IPS-NIHi11 (cell line): ENCODE results near the gene BBS9.

Experiments used
- DNase-seq: peaks from one replicate; pipeline ENCODE4 v3.0.0; 2012; ENCODE audit warnings: mixed read lengths, low spot score

BBS9 gene

GRCh38 chr7:33612442-33612841, 483.1 kb downstream of the BBS9 start:
- DNase-seq: no peak

DNA sequence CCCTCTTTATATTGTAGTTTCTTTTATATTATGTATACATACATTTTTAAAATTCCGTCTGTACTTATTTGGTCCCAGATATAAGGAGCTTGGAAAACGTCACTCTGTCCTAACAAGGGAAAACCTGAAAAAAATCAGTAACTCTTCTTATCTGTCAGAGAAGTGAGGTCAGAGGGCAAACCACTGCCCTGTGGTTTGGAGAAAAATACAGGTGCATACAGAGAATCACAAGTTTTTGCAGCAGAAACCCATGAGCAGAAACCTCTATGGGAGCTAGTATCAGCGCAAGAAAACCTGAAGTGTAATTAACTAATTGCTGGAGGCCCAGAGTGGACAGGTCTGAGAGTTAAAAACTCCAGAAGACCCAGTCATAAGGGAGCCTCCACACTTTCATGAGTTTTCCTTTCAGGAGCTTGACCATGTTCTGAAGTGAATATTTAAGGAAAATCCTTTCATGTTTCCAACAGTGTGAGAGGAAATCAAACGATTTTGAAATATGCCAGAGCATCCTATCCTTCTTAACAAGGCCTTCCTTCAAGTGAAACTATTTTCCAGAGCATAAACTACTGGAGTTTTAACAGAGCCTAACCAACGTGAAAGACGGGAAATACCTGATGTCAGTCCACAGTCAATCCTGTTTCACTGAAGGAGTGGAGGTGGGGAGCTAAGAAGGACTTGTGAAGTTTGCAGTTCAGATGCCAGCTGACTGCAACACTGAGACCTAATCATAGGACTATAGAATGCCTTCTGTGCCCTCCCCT, 485.2 kb downstream of the BBS9 start:
- DNase-seq: no peak

- no peak for DNase-seq
Measured at GRCh38 chr7:33616752-33617151, 487.4 kb downstream of the BBS9 start.

GRCh38 chr7:33619264-33619663, 489.9 kb downstream of the BBS9 start:
- no peak for DNase-seq

GRCh38 chr7:33623267-33623666, 493.9 kb downstream of the BBS9 start:
- DNase-seq: no peak

DNA sequence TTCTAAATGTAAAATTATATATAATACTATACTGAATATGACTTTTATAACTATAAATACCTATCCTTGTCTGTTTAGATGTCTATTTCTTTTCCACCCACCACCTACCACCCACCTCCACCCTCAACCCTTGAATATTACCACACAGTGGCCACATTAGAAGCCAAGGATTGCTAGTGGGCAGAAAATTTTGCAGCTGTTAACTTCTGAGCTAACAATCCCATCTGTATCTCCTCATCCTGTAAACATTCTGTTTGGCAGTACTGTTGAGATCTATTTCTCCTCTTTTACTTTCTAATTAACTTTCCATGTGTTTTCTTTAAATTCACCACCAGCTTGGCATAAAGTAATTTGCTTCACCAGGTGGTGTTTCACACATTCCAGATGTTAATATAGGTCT, 494.9 kb downstream of the BBS9 start:
- no peak for DNase-seq

DNA sequence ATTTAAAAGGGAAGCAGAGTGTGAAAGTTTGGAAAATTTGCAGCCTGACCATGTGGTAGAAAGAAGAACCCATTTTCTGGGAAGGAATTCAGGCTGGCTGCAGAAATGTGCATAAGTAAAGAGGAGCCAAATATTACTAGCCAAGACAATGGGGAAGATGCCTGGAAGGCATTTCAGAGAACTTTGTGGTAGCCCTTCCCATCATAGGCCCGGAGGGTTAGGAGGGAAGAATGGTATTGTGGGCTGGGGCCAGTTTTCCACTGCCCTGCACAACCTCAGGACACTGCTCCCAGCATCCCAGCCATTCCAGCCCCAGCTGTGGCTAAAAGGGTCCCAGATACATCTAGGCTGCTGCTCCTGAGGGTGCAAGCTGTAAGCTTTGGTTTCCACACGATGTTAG, 497.5 kb downstream of the BBS9 start:
- DNase-seq: no peak

GRCh38 chr7:33627741-33628140, 498.4 kb downstream of the BBS9 start:
- no peak for DNase-seq

- DNase-seq: no peak
Measured at GRCh38 chr7:33628894-33629293, 499.5 kb downstream of the BBS9 start.

DNA sequence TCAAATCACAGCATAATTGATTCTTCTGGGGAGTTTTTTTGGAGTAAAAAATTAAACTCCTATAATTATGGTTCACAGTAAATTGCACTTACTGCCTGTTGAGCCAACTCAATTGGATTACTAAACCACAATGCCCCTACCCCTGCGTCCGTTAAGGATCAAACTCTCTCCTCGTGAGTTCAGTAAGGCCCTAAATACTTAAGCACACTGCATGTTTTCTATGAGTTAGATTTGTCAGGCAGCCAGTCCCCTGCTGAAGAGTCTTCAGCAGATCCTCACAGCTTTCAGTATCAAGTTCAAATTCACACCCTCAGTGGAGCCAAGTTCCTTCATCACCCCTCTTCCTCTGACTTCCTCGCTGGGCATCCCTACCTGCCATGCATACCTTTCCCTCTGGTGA, 501.0 kb downstream of the BBS9 start:
- no peak for DNase-seq

DNA sequence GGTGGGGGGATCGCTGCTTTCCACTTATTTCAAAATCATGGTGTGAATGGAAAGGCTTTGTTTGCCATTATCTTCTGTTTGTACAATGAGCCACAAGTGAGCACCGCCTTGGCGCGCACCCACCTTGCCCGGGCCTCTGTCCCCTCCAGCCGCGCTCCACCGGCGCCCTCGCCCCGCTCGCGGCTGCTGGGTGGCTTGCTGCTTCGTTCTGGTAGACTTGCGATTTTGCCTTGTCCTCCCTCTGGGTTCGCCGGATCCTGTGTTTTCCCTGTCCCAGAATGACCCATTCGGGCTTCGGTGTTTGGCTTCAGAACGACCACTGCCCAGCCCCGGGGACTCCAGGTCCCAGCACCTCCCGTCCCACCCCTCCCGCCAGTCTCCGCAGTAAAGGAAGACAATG, 503.0 kb downstream of the BBS9 start:
- DNase-seq: no peak

GRCh38 chr7:33632840-33633525, 503.6 kb downstream of the BBS9 start:
- no peak for DNase-seq

DNA sequence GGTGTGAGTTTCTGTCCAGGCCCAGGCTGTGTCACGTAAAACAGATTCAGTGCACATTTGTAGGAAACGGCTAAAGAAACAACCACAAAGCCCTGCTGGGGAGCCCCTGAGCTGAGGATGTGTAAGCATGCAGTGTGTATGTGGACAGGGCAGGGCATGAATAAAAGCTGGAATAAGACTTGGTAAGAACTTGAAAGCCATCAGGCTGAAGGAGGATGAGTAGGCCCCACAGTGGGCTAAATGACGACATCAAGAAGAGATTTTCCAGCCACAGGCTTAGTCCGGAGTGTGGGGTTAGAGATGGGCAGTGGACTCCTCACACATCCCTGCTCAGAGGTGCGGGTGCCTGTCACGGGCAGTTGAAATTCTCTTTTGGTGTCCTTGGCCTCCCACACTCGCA, 505.2 kb downstream of the BBS9 start:
- DNase-seq: no peak

- DNase-seq: no peak
Measured at GRCh38 chr7:33636359-33636758, 507.0 kb downstream of the BBS9 start.

DNA sequence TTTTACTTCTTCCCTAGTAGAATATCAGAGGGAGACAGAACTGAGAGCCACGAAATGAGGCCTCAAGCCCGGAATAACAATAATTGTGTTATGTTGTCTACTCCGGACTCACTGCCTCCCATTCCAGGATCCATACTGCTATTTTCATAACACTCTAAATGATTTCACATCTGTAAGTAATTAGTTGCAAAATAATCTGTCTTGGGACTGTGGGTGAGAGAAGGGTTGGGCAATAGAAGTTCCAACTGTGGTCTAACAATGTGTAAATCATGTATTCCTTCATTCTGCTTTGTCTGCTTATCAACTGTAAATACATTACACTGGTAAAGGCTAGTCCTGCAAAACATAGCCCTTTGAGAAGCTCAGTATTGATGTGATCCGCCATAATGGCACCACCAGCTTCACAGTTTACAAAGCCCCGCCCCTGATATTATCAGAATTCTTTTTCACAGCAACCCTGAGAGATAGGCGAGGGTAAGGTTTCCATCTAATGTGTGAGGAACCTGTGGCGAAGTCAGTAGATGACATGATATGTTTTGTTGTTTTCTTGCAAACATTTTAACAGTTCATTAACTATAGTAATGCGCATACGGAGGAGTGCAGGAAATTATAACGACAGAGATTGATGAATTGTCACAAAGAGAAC, 510.3 kb downstream of the BBS9 start:
- DNase-seq: no peak

GRCh38 chr7:33640741-33641140, 511.4 kb downstream of the BBS9 start:
- no peak for DNase-seq

GRCh38 chr7:33642312-33642711, 512.9 kb downstream of the BBS9 start:
- DNase-seq: no peak

DNA sequence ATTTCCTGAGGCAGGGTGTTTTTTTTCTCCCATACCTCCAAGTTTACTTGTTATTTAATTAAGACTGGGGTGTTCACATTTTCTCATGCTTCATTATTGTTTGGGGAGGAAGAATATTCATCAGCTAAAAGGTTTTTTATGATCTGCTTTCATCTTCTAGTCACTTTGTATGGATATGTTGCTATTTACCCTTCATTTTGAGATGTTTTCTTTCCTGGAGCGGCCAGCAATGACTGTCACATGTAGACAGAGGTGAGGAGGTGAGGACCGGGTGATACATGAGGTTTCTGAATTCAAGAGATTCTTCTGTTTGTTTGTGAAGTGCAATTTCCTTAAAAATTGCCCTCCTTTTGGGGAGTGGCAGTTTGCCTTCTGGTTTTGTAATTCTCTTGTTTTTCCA, 514.2 kb downstream of the BBS9 start:
- DNase-seq: no peak

GRCh38 chr7:33644489-33644888, 515.1 kb downstream of the BBS9 start:
- DNase-seq: no peak

GRCh38 chr7:33645104-33645503, 515.7 kb downstream of the BBS9 start:
- DNase-seq: no peak

- no peak for DNase-seq
Measured at GRCh38 chr7:33646166-33646565, 516.8 kb downstream of the BBS9 start.

- no peak for DNase-seq
Measured at GRCh38 chr7:33646891-33647391, 517.6 kb downstream of the BBS9 start.
